ENCODE results near the gene PRSS56. TPM values are rescaled to one million over a fixed set of nuclear protein-coding genes. Genes with fewer than 3 reads are reported as not detected.
A peak's percentile ranks its signal among the peaks of the same experiment; 100 is the strongest.
"Not testable (repeated sequence)": the region's sequence is repeated elsewhere in the genome, so short reads cannot be mapped to it uniquely, and the experiment has no call there.

The PRSS56 gene
- polyA plus RNA-seq, 1 donor (not counting 4 experiments of a cell fraction or from before 2014, with no cell fraction given): not detected

DNA sequence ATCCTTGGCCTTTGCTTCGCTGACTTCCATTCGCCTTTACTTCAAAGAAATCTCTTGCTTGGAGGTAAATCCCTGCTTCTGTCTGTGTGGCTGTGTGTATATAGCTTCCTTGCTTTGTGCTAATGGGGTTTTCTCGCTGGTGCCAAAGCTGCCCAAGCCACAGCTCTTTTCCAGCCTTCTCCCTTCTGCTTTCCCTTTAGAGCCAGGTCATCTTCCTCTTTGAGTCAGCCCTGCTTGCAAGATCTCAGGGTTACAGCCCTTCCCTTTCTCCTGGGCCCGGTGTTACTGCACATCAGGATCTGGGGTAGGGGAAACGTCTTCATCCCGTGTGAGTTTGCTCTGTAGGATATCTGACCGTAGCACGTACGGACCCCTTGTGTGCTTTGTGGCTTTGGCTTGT lies 49.4 kb downstream of the PRSS56 start:
- H3K36me3 ChIP-seq (ENCODE audit: control insufficient read depth in 2 of 2, extremely low read depth in 1 of 2, insufficient read depth in 2 of 2, low read length in 2 of 2): peaks cover 35 to 37% of the 10 kb centered on the region in 2 experiments
- no peaks in the 10 kb centered on the region for H3K27me3 ChIP-seq (ENCODE audit: control insufficient read depth, extremely low read depth, insufficient read depth, low read length)
- no peak overlapping the region for H3K9ac ChIP-seq (ENCODE audit: control insufficient read depth, extremely low read depth, insufficient read depth, low read length)
- TF ChIP-seq EZH2 (IDR thresholded peaks at IDR 0.05; ENCODE audit: low read length): no peak
- TF ChIP-seq, protein P1, sequence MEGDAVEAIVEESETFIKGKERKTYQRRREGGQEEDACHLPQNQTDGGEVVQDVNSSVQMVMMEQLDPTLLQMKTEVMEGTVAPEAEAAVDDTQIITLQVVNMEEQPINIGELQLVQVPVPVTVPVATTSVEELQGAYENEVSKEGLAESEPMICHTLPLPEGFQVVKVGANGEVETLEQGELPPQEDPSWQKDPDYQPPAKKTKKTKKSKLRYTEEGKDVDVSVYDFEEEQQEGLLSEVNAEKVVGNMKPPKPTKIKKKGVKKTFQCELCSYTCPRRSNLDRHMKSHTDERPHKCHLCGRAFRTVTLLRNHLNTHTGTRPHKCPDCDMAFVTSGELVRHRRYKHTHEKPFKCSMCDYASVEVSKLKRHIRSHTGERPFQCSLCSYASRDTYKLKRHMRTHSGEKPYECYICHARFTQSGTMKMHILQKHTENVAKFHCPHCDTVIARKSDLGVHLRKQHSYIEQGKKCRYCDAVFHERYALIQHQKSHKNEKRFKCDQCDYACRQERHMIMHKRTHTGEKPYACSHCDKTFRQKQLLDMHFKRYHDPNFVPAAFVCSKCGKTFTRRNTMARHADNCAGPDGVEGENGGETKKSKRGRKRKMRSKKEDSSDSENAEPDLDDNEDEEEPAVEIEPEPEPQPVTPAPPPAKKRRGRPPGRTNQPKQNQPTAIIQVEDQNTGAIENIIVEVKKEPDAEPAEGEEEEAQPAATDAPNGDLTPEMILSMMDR (optimal IDR thresholded peaks at IDR 0.05 in 1 of 3, IDR thresholded peaks at IDR 0.05 in 1 of 3, conservative IDR thresholded peaks at IDR 0.05 in 1 of 3; ENCODE audit: extremely low read depth in 1 of 3, insufficient read depth in 2 of 3, low read length in 3 of 3): no peak
- dilution Hi-C loops (cut with MboI; ENCODE audit: extremely low pct_ligation_motif_present, low sequenced_read_pairs): no loop called here
- H3K4me2 ChIP-seq (ENCODE audit: control insufficient read depth, extremely low read depth, insufficient read depth, low read depth, low read length): no peak overlapping the region
- no peak for FAIRE-seq
- no peak overlapping the region for H2AFZ ChIP-seq (ENCODE audit: control insufficient read depth, low read length)
- no peak for DNase-seq (ENCODE audit: low read depth, low spot score)
- no peaks in the 10 kb centered on the region for H3K9me1 ChIP-seq (ENCODE audit: control insufficient read depth, extremely low read depth, insufficient read depth, low read length)
- H3K79me2 ChIP-seq (ENCODE audit: control insufficient read depth, insufficient read depth, low read length): no peaks in the 10 kb centered on the region
- H4K20me1 ChIP-seq (ENCODE audit: control insufficient read depth, extremely low read depth, insufficient read depth, low read length): no peaks in the 10 kb centered on the region
- no peak overlapping the region for H3K4me3 ChIP-seq (ENCODE audit: control insufficient read depth in 2 of 3, extremely low read depth in 1 of 3, insufficient read depth in 2 of 3, low read depth in 1 of 3, low read length in 3 of 3)
- H3K4me1 ChIP-seq (ENCODE audit: control insufficient read depth, extremely low read depth, insufficient read depth, low read length): peaks cover 16% of the 10 kb centered on the region
- no peaks in the 10 kb centered on the region for H3K9me3 ChIP-seq (ENCODE audit: control insufficient read depth, low read depth, low read length)
- no peak overlapping the region for H3K27ac ChIP-seq (ENCODE audit: control insufficient read depth, insufficient read depth, low read length)

GRCh38 chr2:232570481-232570880 lies 50.3 kb downstream of the PRSS56 start:
- H3K27ac ChIP-seq (ENCODE audit: control insufficient read depth, insufficient read depth, low read length); H4K20me1 ChIP-seq (ENCODE audit: control insufficient read depth, extremely low read depth, insufficient read depth, low read length); H3K79me2 ChIP-seq (ENCODE audit: control insufficient read depth, insufficient read depth, low read length); H3K9me3 ChIP-seq (ENCODE audit: control insufficient read depth, low read depth, low read length); H3K4me3 ChIP-seq (ENCODE audit: control insufficient read depth in 2 of 3, extremely low read depth in 1 of 3, insufficient read depth in 2 of 3, low read depth in 1 of 3, low read length in 3 of 3); H2AFZ ChIP-seq (ENCODE audit: control insufficient read depth, low read length); FAIRE-seq; H3K9ac ChIP-seq (ENCODE audit: control insufficient read depth, extremely low read depth, insufficient read depth, low read length); DNase-seq (ENCODE audit: low read depth, low spot score); dilution Hi-C loops (cut with MboI; ENCODE audit: extremely low pct_ligation_motif_present, low sequenced_read_pairs); H3K4me2 ChIP-seq (ENCODE audit: control insufficient read depth, extremely low read depth, insufficient read depth, low read depth, low read length); H3K9me1 ChIP-seq (ENCODE audit: control insufficient read depth, extremely low read depth, insufficient read depth, low read length); H3K27me3 ChIP-seq (ENCODE audit: control insufficient read depth, extremely low read depth, insufficient read depth, low read length): not testable (repeated sequence)
- H3K4me1 ChIP-seq (ENCODE audit: control insufficient read depth, extremely low read depth, insufficient read depth, low read length): peaks cover 16% of the 10 kb centered on the region
- H3K36me3 ChIP-seq (ENCODE audit: control insufficient read depth in 2 of 2, extremely low read depth in 1 of 2, insufficient read depth in 2 of 2, low read length in 2 of 2): peaks cover 29 to 40% of the 10 kb centered on the region in 2 experiments

GRCh38 chr2:232571026-232571474 lies 50.9 kb downstream of the PRSS56 start:
- H3K4me3 ChIP-seq (ENCODE audit: control insufficient read depth in 2 of 3, extremely low read depth in 1 of 3, insufficient read depth in 2 of 3, low read depth in 1 of 3, low read length in 3 of 3): no peak overlapping the region
- H3K27ac ChIP-seq (ENCODE audit: control insufficient read depth, insufficient read depth, low read length): no peak overlapping the region
- peaks cover 16% of the 10 kb centered on the region for H3K4me1 ChIP-seq (ENCODE audit: control insufficient read depth, extremely low read depth, insufficient read depth, low read length)
- H3K27me3 ChIP-seq (ENCODE audit: control insufficient read depth, extremely low read depth, insufficient read depth, low read length): no peaks in the 10 kb centered on the region
- peaks cover 29 to 40% of the 10 kb centered on the region in 2 experiments for H3K36me3 ChIP-seq (ENCODE audit: control insufficient read depth in 2 of 2, extremely low read depth in 1 of 2, insufficient read depth in 2 of 2, low read length in 2 of 2)
- H3K9ac ChIP-seq (ENCODE audit: control insufficient read depth, extremely low read depth, insufficient read depth, low read length): no peak overlapping the region
- no peaks in the 10 kb centered on the region for H3K9me1 ChIP-seq (ENCODE audit: control insufficient read depth, extremely low read depth, insufficient read depth, low read length)
- no peak overlapping the region for H2AFZ ChIP-seq (ENCODE audit: control insufficient read depth, low read length)
- H4K20me1 ChIP-seq (ENCODE audit: control insufficient read depth, extremely low read depth, insufficient read depth, low read length): no peaks in the 10 kb centered on the region
- no peaks in the 10 kb centered on the region for H3K9me3 ChIP-seq (ENCODE audit: control insufficient read depth, low read depth, low read length)
- dilution Hi-C loops (cut with MboI; ENCODE audit: extremely low pct_ligation_motif_present, low sequenced_read_pairs): no loop called here
- H3K79me2 ChIP-seq (ENCODE audit: control insufficient read depth, insufficient read depth, low read length): no peaks in the 10 kb centered on the region
- no peak for DNase-seq (ENCODE audit: low read depth, low spot score)
- peak; percentile 44 for FAIRE-seq
- H3K4me2 ChIP-seq (ENCODE audit: control insufficient read depth, extremely low read depth, insufficient read depth, low read depth, low read length): no peak overlapping the region
- TF ChIP-seq, protein P1 (optimal IDR thresholded peaks at IDR 0.05 in 1 of 3, IDR thresholded peaks at IDR 0.05 in 1 of 3, conservative IDR thresholded peaks at IDR 0.05 in 1 of 3; ENCODE audit: extremely low read depth in 1 of 3, insufficient read depth in 2 of 3, low read length in 3 of 3): no peak
- no peak for TF ChIP-seq EZH2 (IDR thresholded peaks at IDR 0.05; ENCODE audit: low read length)
